ENCODE data around the gene GPR62.

The GPR62 gene

GRCh38 chr3:51955893-51956770 lies 951 bp downstream of the GPR62 start:
- DNase-seq = peak; percentile 44

GRCh38 chr3:51957520-51958205 lies 2.5 kb downstream of the GPR62 start:
- DNase-seq = no peak

GRCh38 chr3:51958603-51959521 lies 3.7 kb downstream of the GPR62 start:
- DNase-seq = no peak

GRCh38 chr3:51959651-51960050 lies 4.5 kb downstream of the GPR62 start:
- no peak for DNase-seq

- DNase-seq = no peak
Measured at GRCh38 chr3:51960386-51960785, 5.2 kb downstream of the GPR62 start.

GRCh38 chr3:51961011-51961410 lies 5.8 kb downstream of the GPR62 start:
- no peak for DNase-seq

- no peak for DNase-seq
Measured at GRCh38 chr3:51961602-51962569, 6.7 kb downstream of the GPR62 start.

- no peak for DNase-seq
Measured at GRCh38 chr3:51962854-51963530, 7.8 kb downstream of the GPR62 start.

GRCh38 chr3:51963951-51964451 lies 8.8 kb downstream of the GPR62 start:
- no peak for DNase-seq

GRCh38 chr3:51964521-51964920 lies 9.3 kb downstream of the GPR62 start:
- DNase-seq = no peak

GRCh38 chr3:51966016-51966415 lies 10.8 kb downstream of the GPR62 start:
- DNase-seq = no peak

- DNase-seq = no peak
Measured at GRCh38 chr3:51966486-51966885, 11.3 kb downstream of the GPR62 start.

- peak; percentile 22 for DNase-seq
Measured at GRCh38 chr3:51966922-51967383, 11.8 kb downstream of the GPR62 start.

GRCh38 chr3:51967384-51968169 lies 12.4 kb downstream of the GPR62 start, which contains the start of gene PCBP4:
Gene PCBP4, minus strand, starts transcription at chr3:51967454. Its CDS starts 6,214 bp downstream, at chr3:51961240.
- peak; percentile 64 for DNase-seq

- no peak for DNase-seq
Measured at GRCh38 chr3:51968170-51968775, 13.1 kb downstream of the GPR62 start.

GRCh38 chr3:51968883-51969678 lies 13.9 kb downstream of the GPR62 start:
- DNase-seq = no peak

- no peak for DNase-seq
Measured at GRCh38 chr3:51969841-51970240, 14.7 kb downstream of the GPR62 start.

- no peak for DNase-seq
Measured at GRCh38 chr3:51970606-51971300, 15.6 kb downstream of the GPR62 start.

All from CD4-positive, alpha-beta T cell treated with Interleukin-6 for 4 hours (primary cell).